HepG2 (cell line): ENCODE data around the gene FAM163B.

Experiments
- MLX ChIP-seq: IDR thresholded peaks from 2 replicates; pipeline ENCODE4 v1.6.1; 2016
- PCBP1 ChIP-seq: fragments of 200-400 bp; formaldehyde crosslinking; IDR thresholded peaks from 2 replicates; pipeline ENCODE4 v1.6.1; 2017; ENCODE audit warnings: mild to moderate bottlenecking, low read depth, low read length, borderline replicate concordance
- THAP7 ChIP-seq: sonication (generic); formaldehyde crosslinking; IDR thresholded peaks from 2 replicates; pipeline ENCODE4 v1.8.1; 2023; ENCODE audit warnings: mild to moderate bottlenecking, missing genetic modification reagents
- TP53 ChIP-seq: sonication (generic); formaldehyde crosslinking; conservative IDR thresholded peaks from 2 replicates; pipeline ENCODE4 v1.4.0; 2020; ENCODE audit warnings: missing genetic modification reagents
- ZKSCAN8 ChIP-seq: IDR thresholded peaks from 2 replicates; pipeline ENCODE4 v1.6.1; 2016; ENCODE audit warnings: borderline replicate concordance, missing genetic modification reagents, missing compliant biosample characterization
- ZNF563 ChIP-seq: sonication (generic); formaldehyde crosslinking; IDR thresholded peaks from 2 replicates; pipeline ENCODE4 v1.8.0; 2022; ENCODE audit warnings: mild to moderate bottlenecking, moderate library complexity, missing genetic modification reagents
- ZNF800 ChIP-seq: sonication (generic); formaldehyde crosslinking; IDR thresholded peaks from 2 replicates; pipeline ENCODE4 v1.4.0; 2020; ENCODE audit warnings: missing genetic modification reagents

GRCh38 chr9:133632806-133633680, 23.9 kb upstream of the FAM163B start:
- no peak for TF ChIP-seq ZKSCAN8 (CRISPR knock-in tag)
- TF ChIP-seq ZNF563, result no peak
- no peak for TF ChIP-seq THAP7
- no peak for TF ChIP-seq MLX (CRISPR knock-in tag)
- TF ChIP-seq PCBP1, result no peak
- no peak for TF ChIP-seq TP53 (CRISPR knock-in tag)
- no peak for TF ChIP-seq ZNF800 (CRISPR knock-in tag)
